ENCODE data around the gene ALDH18A1.
"Not testable (repeated sequence)": the region's sequence is repeated elsewhere in the genome, so short reads cannot be mapped to it uniquely, and the experiment has no call there.

ALDH18A1 gene

DNA sequence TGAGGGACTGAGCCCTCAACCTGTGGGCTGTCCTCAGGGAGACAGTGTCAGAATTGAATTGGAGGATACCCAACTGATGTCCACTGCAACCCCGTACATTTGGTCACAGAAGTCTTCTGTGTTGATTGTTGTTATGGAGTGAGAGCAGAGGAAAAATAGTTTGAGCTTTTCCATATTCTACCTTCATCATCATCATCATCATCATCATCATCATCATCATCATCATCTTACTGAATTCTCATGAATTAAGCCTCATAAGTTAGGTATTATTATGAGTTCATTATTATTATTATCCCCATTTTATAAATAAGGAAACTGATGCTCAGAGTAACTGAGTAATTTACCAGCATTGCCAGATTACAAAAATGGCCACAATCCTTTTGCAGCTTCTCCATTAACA lies 8.4 kb downstream of the ALDH18A1 start:
- DNase-seq, result no peak

DNA sequence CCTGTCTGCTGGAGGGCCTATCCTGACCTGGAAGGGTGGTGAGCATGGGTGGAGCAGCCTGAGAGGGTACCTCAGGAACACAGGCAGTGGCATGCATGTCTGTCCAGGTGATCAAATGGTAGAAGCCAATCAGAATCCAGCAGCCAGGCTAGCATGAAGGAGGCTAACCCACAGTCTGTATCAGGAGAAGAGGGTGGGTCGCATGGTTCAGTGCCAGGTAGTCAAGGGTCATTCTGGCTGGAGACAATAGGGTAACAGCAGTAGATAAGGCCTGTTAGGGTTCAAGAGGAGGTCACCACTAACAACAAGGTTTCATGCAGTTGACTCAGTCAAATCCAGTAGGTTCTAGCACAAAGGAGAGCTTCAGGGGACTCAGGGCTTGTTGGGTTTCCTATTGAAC lies 10.4 kb downstream of the ALDH18A1 start:
- DNase-seq, result no peak

DNA sequence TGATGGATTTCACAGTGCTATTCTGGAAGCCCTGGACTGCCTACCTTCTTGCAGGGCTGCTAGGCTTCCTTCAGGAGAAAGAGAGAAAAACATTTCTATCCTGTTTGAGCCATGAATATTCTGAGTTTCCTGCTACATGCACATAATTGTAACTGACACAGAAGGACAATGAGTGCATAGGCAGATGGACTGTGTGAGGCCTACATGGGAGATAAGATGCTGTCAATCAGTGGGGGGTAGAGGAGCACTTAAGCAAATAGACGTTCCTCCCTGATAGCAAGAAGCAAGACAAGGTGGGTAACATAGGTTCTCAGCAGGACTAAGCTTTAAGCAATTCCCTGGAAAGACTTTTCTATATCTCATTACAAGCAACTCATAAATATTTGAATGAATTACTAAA lies 11.6 kb downstream of the ALDH18A1 start:
- no peak for DNase-seq

DNA sequence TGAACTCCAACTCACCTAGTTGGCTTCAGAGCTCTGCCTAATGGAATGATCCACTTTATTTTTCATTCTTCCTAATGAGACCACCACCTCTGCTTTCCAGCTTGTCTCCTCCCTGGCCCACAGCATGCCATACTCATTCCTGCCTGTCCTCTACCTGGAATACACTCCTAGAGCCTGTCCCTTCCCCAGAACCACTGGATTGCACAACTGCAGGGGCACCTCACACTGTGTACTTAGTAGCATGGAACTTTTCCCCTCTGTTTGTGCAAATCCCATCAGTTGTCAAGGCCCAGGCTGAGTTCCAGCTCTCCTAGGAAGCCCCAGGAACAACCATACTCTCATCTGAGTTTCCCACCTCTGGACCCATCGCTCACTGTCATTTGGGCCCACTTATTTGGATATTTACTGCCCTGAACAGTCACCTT lies 15.6 kb downstream of the ALDH18A1 start:
- DNase-seq, result no peak

DNA sequence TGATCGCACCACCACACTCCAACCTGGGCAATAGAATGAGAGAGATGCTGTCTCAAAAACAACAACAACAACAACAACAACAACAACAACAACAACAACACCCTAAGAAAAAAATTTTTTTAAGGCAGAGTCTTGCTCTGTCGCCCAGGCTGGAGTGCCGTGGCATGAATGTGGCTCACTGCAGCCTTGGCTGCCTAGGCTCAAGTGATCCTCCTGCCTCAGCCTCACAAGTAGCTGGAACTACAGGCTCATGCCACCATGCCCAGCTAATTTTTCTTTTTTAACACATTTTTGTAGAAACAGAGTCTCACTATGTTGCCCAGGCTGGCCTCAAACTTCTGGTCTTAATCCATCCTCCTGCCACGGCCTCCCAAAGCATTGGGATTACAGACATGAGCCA lies 18.6 kb downstream of the ALDH18A1 start:
- no peak for DNase-seq

DNA sequence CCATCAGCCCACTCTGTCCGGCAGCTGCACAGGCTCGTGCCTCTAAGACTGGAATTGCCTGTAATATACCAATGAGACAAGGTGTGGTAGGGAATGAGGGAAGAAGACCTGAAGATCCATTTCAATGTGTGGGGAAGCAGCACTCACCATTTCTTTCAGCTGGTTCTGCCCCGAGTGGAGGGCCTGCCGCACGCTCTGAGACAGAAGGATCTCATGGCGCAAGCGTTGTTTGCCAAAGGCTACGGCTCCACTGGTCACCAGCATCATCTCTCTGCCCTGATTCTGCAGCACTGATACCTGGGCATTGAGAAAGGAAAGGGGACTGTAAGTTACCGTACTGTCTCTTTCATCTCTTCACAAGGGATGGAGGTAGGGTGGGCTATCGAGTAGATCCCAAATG lies 19.4 kb downstream of the ALDH18A1 start:
- no peak for DNase-seq

DNA sequence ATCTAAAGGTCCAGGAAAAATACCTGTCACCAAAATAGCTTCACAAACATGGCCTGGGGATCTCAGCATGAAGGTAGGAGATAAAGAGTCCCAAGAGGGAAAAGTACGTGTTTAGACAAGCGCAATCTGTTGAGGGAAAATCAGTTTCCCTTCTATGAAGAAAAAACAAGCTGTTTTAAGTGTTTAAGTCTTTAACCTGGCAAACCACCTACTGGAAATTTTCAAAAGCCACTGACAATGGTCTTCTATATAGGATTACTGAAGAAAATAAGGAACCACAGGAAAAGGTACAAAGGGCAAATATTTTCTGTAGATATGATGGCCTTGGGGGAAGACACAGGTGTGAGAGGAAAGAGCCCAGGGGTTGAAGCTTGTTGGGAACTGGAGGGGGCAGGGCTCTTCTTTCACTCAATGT lies 21.2 kb downstream of the ALDH18A1 start:
- no peak for DNase-seq

DNA sequence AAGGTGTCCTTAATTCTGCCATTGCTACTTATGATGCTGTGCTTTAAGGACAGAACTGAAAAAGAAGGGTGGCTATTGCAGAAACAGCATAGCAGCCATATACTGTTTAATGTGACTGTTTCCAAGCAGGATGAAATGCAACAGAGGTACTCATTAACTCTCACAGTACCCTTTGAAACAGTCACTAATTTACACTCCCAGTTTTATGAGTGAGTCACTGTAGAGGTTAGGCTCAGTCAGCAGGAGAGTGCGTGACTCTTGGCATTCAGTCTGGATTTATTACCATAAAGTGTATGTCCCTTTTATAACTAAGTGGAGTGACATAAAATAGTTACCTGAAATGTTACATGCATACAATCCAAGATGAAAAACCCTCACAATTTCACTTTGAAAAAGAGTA lies 27.7 kb downstream of the ALDH18A1 start:
- DNase-seq, result no peak

DNA sequence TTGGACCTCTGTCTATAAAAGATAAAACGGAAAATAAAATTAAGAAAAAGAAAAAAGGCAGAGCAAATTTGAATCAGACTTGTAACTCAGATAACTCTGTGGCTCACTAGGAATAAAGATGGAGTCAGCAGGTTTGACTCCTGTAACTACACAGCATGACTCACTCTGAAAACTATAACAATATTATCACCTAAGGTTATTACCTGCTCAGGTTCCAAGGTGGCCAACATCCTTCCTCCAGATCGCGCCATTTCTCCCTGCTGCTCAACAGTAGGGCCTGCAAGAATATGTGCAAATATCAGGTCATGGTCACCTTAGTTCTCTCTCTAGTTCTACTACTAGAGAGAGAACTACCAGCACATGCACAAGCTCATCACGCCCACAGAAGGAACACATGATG lies 30.0 kb downstream of the ALDH18A1 start:
- no peak for DNase-seq

DNA sequence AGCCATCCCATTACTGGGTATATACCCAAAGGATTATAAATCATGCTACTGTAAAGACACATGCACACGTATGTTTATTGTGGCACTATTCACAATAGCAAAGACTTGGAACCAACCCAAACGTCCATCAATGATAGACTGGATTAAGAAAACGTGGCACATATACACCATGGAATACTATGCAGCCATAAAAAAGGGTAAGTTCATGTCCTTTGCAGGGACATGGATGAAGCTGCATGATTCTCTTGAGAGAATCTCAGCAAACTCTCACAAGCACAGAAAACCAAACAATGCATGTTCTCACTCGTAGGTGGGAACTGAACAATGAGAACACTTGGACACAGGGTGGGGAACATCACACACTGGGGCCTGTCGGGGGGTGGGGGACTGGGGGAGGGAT lies 36.1 kb downstream of the ALDH18A1 start:
- not testable (repeated sequence) for DNase-seq

DNA sequence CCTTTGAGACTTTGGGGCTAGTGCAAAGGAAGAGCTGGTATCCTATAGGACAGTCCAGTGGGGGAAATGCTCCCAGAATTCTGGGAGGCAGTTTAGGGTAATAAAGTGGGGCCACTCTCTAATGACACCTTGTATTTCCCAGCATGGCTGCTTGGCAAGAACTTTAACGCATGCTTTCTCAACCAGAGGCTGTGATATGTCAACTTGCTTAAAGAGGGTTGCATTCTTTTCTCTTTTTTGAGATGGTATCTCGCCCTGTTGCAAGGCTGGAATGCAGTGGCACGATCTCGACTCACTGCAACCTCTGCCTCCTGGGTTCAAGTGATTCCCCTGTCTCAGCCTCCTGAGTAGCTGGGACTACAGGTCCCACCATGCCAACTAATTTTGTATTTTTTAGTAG lies 38.4 kb downstream of the ALDH18A1 start:
- DNase-seq, result no peak

DNA sequence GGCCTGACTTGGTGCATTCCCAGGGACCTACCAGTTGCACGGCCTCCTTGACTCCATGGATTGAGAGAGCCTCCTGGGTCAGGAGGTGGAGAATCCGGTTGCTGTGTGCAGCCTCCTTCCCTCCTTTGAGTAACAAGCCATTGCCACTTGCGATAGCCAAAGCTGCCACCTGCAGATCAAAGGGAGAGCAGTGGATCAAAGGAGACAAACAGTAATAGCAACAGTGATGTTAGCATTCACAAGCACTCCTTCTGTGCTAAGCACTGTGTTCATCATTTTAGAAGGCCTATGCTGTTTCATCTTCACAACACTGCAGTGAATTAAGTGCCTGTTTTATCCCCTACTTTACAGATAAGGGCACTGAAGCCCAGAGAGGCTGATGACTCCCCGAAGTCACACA lies 40.1 kb downstream of the ALDH18A1 start:
- no peak for DNase-seq

DNA sequence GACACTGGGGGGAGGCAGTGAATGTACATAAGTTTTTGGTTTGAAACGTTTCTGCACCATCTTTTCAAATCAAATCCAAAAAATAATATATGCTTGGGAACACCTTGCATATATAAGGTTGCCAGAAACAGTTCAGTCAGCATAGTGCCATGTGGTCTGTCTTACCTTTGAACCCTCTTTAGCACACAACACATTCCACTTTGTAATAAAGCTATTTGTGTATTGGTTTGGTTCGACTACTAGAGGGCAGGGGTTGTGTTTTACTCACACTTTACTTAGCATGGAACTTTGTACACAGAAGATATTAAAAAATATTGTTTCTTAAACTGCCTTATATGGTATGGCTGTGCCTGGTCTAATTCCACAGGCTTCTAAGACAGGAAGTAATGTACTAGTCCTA lies 43.2 kb downstream of the ALDH18A1 start:
- DNase-seq, result no peak

DNA sequence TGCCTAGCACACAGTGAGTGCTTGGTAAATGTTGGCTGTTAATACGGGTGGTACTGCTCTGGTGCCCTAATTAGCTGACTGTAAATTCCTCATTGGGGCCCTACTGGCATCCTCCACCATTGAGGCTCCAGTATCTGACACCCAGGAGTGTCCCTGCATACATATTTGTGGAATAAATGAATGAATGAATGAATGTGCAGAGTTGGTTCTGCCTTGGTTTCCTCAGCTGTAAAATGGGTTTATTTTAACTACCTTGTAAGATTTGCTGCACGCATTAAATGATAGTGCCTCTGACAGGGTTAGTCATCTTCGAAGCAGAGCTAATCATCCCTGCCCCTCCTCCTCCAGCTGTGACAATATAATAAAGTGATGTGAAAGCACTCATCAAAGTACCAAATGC lies 45.8 kb downstream of the ALDH18A1 start:
- DNase-seq, result no peak

DNA sequence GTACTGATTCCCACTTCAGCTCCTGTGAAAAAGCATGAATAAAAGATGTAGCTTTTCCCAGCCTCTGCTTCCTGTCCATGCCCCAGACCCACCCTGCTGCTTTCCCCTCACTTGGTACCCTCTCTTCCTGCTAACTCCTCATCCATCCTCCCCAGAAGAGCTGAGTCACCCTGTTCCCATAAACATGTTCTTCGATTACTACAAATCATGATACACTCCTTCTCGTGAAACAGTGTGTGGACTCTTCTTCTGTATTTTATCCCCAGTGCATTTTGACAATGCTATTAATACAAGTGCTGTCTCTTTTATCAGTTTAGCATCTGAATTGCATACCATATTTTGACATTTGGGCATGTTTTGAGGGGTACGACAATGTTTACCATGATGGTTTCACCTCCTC lies 49.6 kb downstream of the ALDH18A1 start:
- no peak for DNase-seq

DNA sequence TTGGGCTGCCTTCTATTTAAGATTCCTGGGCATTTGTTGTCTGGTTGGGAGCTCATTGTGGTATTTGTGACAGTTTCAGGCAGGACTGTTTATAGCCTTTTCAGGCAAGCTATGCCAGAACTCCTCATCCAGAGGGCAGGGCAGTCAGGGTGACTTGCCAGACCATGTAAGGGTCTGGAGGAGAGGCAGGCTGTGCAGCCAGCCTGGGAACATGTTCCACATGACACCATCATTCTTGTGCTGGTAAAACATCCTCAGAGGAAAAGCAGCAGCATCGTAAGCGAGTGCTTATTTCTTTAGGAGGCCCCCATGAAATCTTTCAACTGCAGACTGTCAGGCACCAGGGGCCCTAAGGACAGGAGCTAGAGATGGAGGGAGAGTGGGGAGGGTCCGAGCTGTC lies 51.3 kb downstream of the ALDH18A1 start:
- no peak for DNase-seq

DNA sequence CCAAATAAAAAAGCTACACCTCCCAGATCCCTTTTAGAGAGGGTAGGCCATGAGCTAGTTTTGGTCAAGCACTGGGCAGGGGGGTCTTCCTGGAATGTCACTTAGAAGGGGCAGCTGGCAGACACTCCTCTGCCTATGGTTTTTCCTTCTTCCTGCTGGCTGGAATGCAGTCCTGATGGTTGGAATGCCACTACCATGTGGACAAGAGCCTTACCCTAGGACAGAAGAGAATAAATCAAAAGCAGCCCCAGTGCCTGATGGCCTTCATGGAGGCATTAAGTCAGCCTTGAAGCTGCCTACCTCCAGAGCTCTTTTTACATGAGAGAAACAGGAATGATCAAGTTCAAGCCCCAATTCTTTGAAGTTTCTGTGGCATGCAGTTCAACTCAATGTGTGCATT lies 51.9 kb downstream of the ALDH18A1 start:
- no peak for DNase-seq

DNA sequence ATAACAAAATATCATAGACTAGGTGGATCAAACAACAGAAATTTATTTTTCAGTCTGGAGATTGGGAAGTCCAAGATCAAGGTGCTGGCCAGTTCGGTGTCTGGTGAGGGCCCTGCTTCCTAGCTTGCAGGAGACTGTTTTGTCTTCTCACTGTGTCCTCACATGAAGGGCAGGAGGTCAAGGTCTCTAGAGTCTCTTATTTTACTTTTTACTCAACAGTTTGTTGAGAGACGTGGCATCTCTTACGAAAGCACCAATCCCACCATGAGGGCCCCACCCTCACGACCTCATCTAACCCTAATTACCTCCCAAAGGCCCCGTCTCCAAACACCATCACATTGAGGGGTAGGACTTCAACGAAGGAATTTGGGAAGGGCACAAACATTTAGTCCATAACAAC lies 54.1 kb downstream of the ALDH18A1 start:
- DNase-seq, result no peak

DNA sequence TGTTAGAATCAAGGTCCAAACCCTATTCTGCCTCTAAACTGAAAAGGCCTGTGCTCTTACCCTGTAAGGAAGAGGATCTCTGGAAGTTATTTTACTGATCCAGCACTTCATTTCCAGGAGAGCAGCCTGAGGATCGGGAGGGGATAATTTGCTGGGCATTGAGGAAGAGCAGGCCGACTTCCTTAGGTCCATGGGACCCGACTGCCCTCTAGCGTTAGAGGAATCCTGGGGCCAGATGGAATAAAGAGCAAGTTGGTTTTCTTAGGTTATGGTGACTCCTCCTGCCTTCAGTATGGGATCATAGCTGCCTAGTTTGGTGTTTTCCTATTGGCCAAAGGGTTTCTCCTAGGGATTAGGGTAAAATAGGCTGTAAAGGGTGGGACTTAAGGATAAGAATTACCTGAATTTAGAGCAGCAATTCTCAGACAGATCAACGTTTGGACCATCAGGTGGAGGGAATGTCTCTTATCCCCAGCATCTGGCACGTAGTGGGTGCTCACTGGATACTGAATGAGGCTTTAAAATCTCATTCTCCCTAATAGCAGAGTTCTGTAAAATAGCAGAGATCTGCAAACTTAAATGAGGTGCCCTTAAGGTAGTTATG lies 55.3 kb downstream of the ALDH18A1 start:
- peak; percentile 68 to 70 for DNase-seq

DNA sequence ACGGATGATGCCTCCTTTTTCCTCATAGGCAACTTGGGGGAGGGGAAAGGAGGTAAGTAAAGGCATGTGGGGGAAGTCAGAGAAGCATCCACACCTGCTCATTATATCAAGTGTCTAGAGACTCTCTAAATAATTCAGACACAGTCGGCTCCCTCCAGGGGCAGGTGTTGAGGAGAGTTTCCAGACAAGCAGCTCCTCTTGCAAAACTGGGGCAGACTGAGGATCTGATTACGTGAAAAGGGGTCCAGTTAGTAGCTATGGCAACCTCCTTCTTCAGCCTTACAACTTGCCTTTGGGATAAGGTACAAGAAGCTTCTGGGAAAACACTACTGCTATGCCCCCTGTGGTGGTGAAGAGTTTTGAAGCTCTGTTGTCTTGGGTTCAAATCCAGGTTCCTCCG lies 56.4 kb downstream of the ALDH18A1 start:
- DNase-seq, result no peak

DNA sequence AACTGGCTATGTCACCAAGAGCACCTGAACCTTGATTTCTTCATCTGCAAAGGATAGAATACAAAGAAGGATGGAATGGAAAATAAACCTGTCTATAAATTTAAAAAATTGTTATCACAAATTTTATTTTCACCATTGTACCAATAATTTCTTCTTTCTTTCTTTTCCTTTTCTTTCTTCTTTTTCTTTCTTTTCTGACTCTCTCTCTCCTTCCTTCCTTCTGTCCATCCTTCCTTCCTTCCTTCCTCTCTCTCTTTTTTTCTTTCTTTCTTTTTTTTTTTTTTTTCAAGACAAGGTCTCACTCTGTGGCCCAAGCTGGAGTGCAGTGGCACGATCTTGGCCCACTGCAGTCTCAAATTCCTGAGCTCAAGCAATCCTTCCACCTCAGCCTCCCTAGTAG lies 58.7 kb downstream of the ALDH18A1 start:
- DNase-seq, result no peak

DNA sequence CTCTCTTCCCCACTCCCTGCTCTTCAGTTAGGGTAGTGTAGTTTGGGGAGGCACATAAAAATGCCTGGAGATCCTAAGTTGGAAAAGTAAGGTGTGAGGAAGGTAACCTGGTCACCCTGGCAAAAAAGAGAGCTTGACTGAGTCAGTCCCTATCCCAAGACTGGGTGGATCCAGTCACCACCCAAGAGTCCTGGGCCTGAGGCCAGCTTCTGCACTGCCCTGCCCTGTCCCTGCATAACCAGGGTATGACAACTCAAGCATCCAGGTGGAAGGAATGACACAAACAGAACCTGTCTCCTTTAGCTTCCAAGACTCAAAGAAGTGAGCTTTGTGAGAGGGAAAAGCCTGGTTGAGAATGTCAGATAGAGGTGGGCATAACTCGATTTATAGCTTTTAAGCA lies 68.5 kb downstream of the ALDH18A1 start:
- DNase-seq, result no peak

DNA sequence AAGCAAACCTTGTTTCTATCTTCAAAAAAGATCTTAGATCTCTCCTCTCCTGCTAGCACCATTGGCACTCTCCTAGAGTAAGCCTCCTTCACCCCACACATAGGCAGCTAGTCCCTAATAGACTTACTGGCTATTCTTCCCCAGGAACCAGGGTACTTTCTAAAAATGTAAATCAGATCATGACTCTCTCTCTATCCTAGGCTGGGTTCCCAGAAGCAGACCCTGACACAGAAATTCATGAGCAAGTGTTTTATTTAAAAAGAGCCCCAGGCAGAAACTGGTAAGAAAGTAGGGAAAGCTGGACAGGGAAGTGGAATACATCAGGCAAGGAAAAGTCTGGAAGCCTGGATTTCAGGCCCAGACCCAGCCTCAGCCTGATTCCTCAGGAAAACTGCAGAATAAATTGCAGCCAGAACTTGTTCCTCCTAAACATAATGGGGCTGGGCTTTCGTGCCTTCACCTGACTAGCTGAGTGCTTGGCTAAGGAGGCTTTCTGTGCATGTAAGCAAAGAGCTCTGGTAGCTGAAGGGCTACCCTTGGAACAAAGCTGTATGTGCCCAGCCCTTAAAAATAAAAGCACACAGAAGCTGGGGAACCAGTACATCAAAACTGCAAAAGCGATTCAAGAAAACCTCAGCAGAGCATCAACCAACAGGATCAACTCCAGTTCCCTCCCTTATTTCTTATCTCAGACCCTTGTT lies 76.5 kb downstream of the ALDH18A1 start:
- DNase-seq, result no peak

DNA sequence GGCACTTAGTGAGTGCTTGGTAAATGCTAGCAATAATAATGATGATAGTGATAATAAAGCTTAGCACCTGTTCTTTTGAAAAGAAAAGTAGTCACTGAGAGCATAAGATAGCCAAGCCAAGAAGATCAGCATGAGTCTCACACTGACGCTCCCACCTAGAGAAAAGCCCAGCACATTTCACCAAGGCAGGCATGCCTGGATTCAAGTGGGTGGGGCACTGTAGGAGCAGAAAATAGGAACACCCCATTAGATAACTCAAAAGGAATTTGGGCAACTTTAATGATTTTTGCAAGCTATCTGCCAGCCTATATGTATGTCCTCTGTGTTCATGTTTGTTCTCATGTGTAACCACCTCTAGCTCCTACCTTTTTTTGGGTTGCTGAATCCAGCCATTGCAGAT lies 77.2 kb downstream of the ALDH18A1 start:
- DNase-seq, result no peak

DNA sequence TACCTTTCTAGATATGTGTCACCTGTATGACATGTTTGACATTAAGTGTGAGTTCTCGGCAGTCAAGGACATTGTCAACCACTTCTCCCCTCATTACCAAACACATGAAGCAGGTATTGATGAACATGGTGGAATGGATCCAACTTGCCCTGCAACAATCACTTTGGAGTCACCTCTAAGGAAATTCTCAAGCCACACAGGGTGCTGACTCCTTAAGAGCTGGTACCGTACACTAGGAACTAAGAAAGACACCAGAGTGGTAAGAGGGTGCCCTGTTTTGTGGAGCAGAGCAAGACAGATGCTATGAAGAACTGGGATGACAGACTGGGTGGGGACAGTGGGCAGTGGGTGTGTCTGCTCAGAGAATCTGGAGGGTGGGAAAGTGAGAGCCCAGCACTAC lies 77.9 kb downstream of the ALDH18A1 start:
- DNase-seq, result no peak

Measured in NCI-H2081 (cell line).